HepG2 (cell line): ENCODE results near the gene SCP2D1. TPM values are rescaled to one million over a fixed set of nuclear protein-coding genes. Genes with fewer than 3 reads are reported as not detected.

Experiments
- ATF7 ChIP-seq, 2 experiments: fragments of 450-650 bp in 1 of 2; sonication (generic) in 1 of 2; formaldehyde crosslinking in 1 of 2; IDR thresholded peaks; 2 replicates each; pipeline versions ENCODE4 v1.4.0 to v1.6.1; 2016 to 2020; ENCODE audit warnings: antibody characterized with exemption in 1 of 2, mild to moderate bottlenecking in 1 of 2, missing genetic modification reagents in 1 of 2
- HDAC2 ChIP-seq: sonication (generic); formaldehyde crosslinking; IDR thresholded peaks from 2 replicates; pipeline ENCODE4 v1.4.0; 2020; ENCODE audit warnings: missing genetic modification reagents
- KDM5B ChIP-seq: sonication (generic); formaldehyde crosslinking; IDR thresholded peaks from 2 replicates; pipeline ENCODE4 v1.4.0; 2020; ENCODE audit warnings: missing genetic modification reagents, mild to moderate bottlenecking, borderline replicate concordance
- KLF13 ChIP-seq: sonication (generic); formaldehyde crosslinking; IDR thresholded peaks from 2 replicates; pipeline ENCODE4 v1.4.0; 2020; ENCODE audit warnings: mild to moderate bottlenecking, missing genetic modification reagents
- MIER2 ChIP-seq: IDR thresholded peaks from 2 replicates; pipeline ENCODE4 v1.6.1; 2016; ENCODE audit warnings: missing biosample characterization, missing genetic modification reagents
- NBN ChIP-seq: fragments of 450-650 bp; conservative IDR thresholded peaks from 2 replicates; pipeline ENCODE4 v1.6.1; 2017
- NCOR1 ChIP-seq: fragments of 200-600 bp; sonication (generic); IDR thresholded peaks from 2 replicates; pipeline ENCODE4 v1.7.0; 2017; ENCODE audit warnings: antibody characterized with exemption, low read length, borderline replicate concordance
- NPAS2 ChIP-seq: sonication (generic); formaldehyde crosslinking; IDR thresholded peaks from 2 replicates; pipeline ENCODE4 v1.8.0; 2022; ENCODE audit warnings: mild to moderate bottlenecking, missing genetic modification reagents, borderline replicate concordance
- PCBP1 ChIP-seq: fragments of 200-400 bp; formaldehyde crosslinking; IDR thresholded peaks from 2 replicates; pipeline ENCODE4 v1.6.1; 2017; ENCODE audit warnings: mild to moderate bottlenecking, low read depth, low read length, borderline replicate concordance
- PHF20 ChIP-seq: sonication (generic); formaldehyde crosslinking; IDR thresholded peaks from 2 replicates; pipeline ENCODE4 v1.5.0; 2020; ENCODE audit warnings: mild to moderate bottlenecking, missing genetic modification reagents
- PITX1 ChIP-seq: sonication (generic); formaldehyde crosslinking; IDR thresholded peaks from 2 replicates; pipeline ENCODE4 v1.5.1; 2020; ENCODE audit warnings: mild to moderate bottlenecking, missing genetic modification reagents
- RFXAP ChIP-seq: sonication (generic); formaldehyde crosslinking; IDR thresholded peaks from 2 replicates; pipeline ENCODE4 v1.4.0; 2020; ENCODE audit warnings: missing genetic modification reagents, borderline replicate concordance
- SKI ChIP-seq: fragments of 450-650 bp; IDR thresholded peaks from one replicate; pipeline ENCODE4 v1.6.1; 2018; ENCODE audit warnings: mild to moderate bottlenecking; ENCODE audit not compliant: partially characterized antibody
- SNAI1 ChIP-seq: sonication (generic); formaldehyde crosslinking; IDR thresholded peaks from 2 replicates; pipeline ENCODE4 v1.5.0; 2020; ENCODE audit warnings: mild to moderate bottlenecking, missing genetic modification reagents, borderline replicate concordance
- SP1 ChIP-seq, 2 experiments: fragments of 450-650 bp in 1 of 2; sonication (generic) in 1 of 2; formaldehyde crosslinking in 1 of 2; IDR thresholded peaks; 2 replicates each; pipeline versions ENCODE4 v1.4.0 to v1.6.1; 2016 to 2020; ENCODE audit warnings: missing genetic modification reagents in 1 of 2
- STAT5B ChIP-seq: sonication (generic); formaldehyde crosslinking; IDR thresholded peaks from 2 replicates; pipeline ENCODE4 v1.4.0; 2020; ENCODE audit warnings: missing genetic modification reagents
- ZNF136 ChIP-seq: sonication (generic); formaldehyde crosslinking; IDR thresholded peaks from 2 replicates; pipeline ENCODE4 v1.8.1; 2022; ENCODE audit warnings: low read depth, mild to moderate bottlenecking, moderate library complexity, missing genetic modification reagents
- ZNF451 ChIP-seq: sonication (generic); formaldehyde crosslinking; IDR thresholded peaks from 2 replicates; pipeline ENCODE4 v1.5.0; 2020; ENCODE audit warnings: mild to moderate bottlenecking, missing genetic modification reagents
- ZNF577 ChIP-seq: sonication (generic); formaldehyde crosslinking; IDR thresholded peaks from 2 replicates; pipeline ENCODE4 v1.4.0; 2020; ENCODE audit warnings: mild to moderate bottlenecking, low read depth, missing genetic modification reagents, borderline replicate concordance
- ZNF709 ChIP-seq: sonication (generic); formaldehyde crosslinking; IDR thresholded peaks from 2 replicates; pipeline ENCODE4 v1.5.0; 2020; ENCODE audit warnings: mild to moderate bottlenecking, missing genetic modification reagents
- ZNF782 ChIP-seq: sonication (generic); formaldehyde crosslinking; IDR thresholded peaks from 2 replicates; pipeline ENCODE4 v1.4.0; 2020; ENCODE audit warnings: missing genetic modification reagents, mild to moderate bottlenecking, borderline replicate concordance
- polyA plus RNA-seq, 8 experiments: library from polyadenylated mRNA; depleted of rRNA in 3 of 8; stranded (reverse) in 7 of 8; unstranded in 1 of 8; fragments of >200 nt; fragmentation: Illumina TruSeq in 4 of 8; extraction: Trizol in 4 of 8; gene quantifications; 2 replicates each; pipeline versions ENCODE4 v1.2.1 to v1.2.3, GENCODE V29; 2011 to 2016; ENCODE audit warnings: low read depth in 4 of 8, missing spikeins in 1 of 8, mixed read lengths in 1 of 8; ENCODE audit not compliant: insufficient read depth in 1 of 8
- total RNA-seq, 5 experiments: library from RNA; depleted of rRNA; stranded (reverse); fragments of >200 nt; fragmentation: Illumina TruSeq; extraction: Trizol; gene quantifications; 2 replicates each; pipeline ENCODE4 v1.2.3, GENCODE V29; 2016; ENCODE audit warnings: low read depth in 1 of 5
- TF ChIP-seq, protein P1 (sequence below): sonication (generic); formaldehyde crosslinking; IDR thresholded peaks from 2 replicates; pipeline ENCODE4 v1.4.0; 2020; ENCODE audit warnings: missing genetic modification reagents
- TF ChIP-seq, protein P2 (sequence below): sonication (generic); formaldehyde crosslinking; IDR thresholded peaks from 2 replicates; pipeline ENCODE4 v1.4.0; 2020; ENCODE audit warnings: missing genetic modification reagents
- TF ChIP-seq, protein P3 (sequence below): sonication (generic); formaldehyde crosslinking; IDR thresholded peaks from 2 replicates; pipeline ENCODE4 v1.4.0; 2020; ENCODE audit warnings: missing genetic modification reagents

Gene SCP2D1
- total and polyA plus RNA-seq, 2 of the 13 experiments (the other 11 are each of a cell fraction or from before 2014, with no cell fraction given), result not detected

DNA sequence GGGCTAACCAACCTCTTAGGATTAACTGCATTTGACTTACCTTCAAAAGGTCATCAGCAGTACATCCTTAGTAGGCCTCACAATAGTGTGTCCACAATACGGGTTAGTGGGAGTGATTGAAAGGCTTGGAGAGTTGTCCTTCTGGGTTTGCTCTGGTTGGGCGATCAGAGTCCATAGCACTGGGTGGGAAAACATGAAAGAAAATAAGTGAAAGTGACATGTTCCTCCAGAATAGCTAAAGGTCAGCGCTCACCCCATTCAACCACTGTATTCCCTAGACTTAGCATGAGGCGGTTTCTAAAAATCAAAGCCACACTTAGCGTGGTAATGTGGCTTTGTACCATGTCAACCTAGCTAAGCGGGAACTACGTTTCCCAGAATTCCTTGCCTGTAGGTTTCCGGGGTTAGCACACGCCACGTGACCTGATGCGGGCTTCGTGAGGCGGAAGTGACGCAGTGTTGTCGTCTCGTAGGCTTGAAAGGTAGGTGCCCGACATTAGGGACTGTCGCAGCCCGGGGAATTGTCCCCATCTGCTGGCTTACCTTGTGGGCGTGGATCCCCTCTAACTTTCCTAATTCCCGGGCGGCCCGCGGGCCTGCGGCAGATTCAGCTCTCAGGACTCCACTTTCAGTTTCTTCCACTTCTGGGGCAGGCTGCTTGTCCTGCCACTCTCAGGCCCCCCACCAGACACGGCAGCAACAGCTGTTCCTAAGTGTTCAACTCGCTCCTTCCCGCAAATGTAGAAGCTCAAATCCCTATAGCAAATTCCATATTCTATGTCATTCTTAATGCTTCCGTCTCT, 19.8 kb upstream of the SCP2D1 start (continued):
- TF ChIP-seq SKI (peak; percentile 11), HDAC2 (peak; percentile 79; the same call in 1 of the 2 replicates), SNAI1 (0 out of 2 replicates have a peak, but pooled peaks have one; percentile 57), ZNF136 (CRISPR knock-in tag) (no peak), ZNF709 (CRISPR knock-in tag) (peak; percentile 76; the same call in 1 of the 2 replicates), PCBP1 (no peak), ATF7 (IDR thresholded peaks at IDR 0.05) (no peak), ATF7 (CRISPR knock-in tag; IDR thresholded peaks at IDR 0.05) (peak; percentile 75; the same call in 1 of the 2 replicates), MIER2 (CRISPR knock-in tag) (0 out of 2 replicates have a peak, but pooled peaks have one; percentile 18), NPAS2 (CRISPR knock-in tag) (no peak), RFXAP (CRISPR knock-in tag) (peak; percentile 78), KLF13 (CRISPR knock-in tag) (no peak), PHF20 (CRISPR knock-in tag) (peak; percentile 95), KDM5B (CRISPR knock-in tag) (peak; percentile 98), PITX1 (CRISPR knock-in tag) (peak; percentile 85; the same call in 1 of the 2 replicates), ZNF451 (CRISPR knock-in tag) (no peak), SP1 (IDR thresholded peaks at IDR 0.05) (no peak), SP1 (CRISPR knock-in tag; IDR thresholded peaks at IDR 0.05) (peak; percentile 71), ZNF577 (no peak), NCOR1 (no peak), STAT5B (CRISPR knock-in tag) (0 out of 2 replicates have a peak, but pooled peaks have one; percentile 20), NBN (no peak), ZNF782 (peak; percentile 98; the same call in 1 of the 2 replicates)
- TF ChIP-seq, protein P1, sequence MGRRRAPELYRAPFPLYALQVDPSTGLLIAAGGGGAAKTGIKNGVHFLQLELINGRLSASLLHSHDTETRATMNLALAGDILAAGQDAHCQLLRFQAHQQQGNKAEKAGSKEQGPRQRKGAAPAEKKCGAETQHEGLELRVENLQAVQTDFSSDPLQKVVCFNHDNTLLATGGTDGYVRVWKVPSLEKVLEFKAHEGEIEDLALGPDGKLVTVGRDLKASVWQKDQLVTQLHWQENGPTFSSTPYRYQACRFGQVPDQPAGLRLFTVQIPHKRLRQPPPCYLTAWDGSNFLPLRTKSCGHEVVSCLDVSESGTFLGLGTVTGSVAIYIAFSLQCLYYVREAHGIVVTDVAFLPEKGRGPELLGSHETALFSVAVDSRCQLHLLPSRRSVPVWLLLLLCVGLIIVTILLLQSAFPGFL (CRISPR knock-in tag), result no peak; the same call in 1 of the 2 replicates
- TF ChIP-seq, protein P2, sequence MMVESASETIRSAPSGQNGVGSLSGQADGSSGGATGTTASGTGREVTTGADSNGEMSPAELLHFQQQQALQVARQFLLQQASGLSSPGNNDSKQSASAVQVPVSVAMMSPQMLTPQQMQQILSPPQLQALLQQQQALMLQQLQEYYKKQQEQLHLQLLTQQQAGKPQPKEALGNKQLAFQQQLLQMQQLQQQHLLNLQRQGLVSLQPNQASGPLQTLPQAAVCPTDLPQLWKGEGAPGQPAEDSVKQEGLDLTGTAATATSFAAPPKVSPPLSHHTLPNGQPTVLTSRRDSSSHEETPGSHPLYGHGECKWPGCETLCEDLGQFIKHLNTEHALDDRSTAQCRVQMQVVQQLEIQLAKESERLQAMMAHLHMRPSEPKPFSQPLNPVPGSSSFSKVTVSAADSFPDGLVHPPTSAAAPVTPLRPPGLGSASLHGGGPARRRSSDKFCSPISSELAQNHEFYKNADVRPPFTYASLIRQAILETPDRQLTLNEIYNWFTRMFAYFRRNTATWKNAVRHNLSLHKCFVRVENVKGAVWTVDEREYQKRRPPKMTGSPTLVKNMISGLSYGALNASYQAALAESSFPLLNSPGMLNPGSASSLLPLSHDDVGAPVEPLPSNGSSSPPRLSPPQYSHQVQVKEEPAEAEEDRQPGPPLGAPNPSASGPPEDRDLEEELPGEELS (CRISPR knock-in tag), result peak; percentile 75
- TF ChIP-seq, protein P3, sequence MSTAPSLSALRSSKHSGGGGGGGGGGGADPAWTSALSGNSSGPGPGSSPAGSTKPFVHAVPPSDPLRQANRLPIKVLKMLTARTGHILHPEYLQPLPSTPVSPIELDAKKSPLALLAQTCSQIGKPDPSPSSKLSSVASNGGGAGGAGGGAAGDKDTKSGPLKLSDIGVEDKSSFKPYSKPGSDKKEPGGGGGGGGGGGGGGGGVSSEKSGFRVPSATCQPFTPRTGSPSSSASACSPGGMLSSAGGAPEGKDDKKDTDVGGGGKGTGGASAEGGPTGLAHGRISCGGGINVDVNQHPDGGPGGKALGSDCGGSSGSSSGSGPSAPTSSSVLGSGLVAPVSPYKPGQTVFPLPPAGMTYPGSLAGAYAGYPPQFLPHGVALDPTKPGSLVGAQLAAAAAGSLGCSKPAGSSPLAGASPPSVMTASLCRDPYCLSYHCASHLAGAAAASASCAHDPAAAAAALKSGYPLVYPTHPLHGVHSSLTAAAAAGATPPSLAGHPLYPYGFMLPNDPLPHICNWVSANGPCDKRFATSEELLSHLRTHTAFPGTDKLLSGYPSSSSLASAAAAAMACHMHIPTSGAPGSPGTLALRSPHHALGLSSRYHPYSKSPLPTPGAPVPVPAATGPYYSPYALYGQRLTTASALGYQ (CRISPR knock-in tag), result peak; percentile 83; the same call in 1 of the 2 replicates
